Measurements from ENCODE around the gene CLDN1. TPM values are rescaled to one million over a fixed set of nuclear protein-coding genes. Genes with fewer than 3 reads are reported as not detected.

Gene CLDN1
- 1.4 TPM for total RNA-seq
- long read RNA-seq, partial matches to known transcripts: 0 of 1 reads
- long read RNA-seq, other reads (novel, unspliced or antisense): 1 of 1 reads

GRCh38 chr3:190321789-190322603 is at the start of gene CLDN1:
Gene CLDN1, minus strand, starts transcription at chr3:190322446. Its CDS starts 240 bp downstream, at chr3:190322206.
- intact Hi-C loops (cut with micrococcal nuclease): no loop called here
- DNase-seq: peak; percentile 88
- ATAC-seq: peak; percentile 96

GRCh38 chr3:190371152-190371551 is 48.9 kb upstream of the CLDN1 start:
- intact Hi-C loops (cut with micrococcal nuclease): no loop called here
- DNase-seq (no peak), ATAC-seq (no peak)

DNA sequence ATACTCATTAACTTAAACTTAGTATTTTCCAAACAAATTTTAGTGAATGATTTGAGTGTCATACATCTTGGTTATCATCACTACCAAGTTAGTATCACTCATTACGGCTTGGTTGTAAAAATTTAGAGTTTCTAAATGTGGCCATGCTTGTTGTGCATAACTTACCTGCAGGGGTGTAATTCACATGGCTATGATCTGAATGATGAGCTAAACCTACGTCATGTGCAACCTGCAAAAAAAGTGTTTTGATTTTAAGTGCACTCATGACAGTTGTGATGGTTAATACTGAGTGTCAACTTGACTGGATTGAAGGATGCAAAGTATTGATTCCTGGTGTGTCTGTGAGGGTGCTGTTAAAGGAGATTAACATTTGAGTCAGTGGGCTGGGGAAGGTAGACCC is 48.1 kb upstream of the CLDN1 start:
- DNase-seq (no peak), ATAC-seq (no peak)
- intact Hi-C loops (cut with micrococcal nuclease): no loop called here

GRCh38 chr3:190369668-190370295 is 47.5 kb upstream of the CLDN1 start:
- intact Hi-C loops (cut with micrococcal nuclease): no loop called here
- ATAC-seq: no peak
- DNase-seq: no peak

DNA sequence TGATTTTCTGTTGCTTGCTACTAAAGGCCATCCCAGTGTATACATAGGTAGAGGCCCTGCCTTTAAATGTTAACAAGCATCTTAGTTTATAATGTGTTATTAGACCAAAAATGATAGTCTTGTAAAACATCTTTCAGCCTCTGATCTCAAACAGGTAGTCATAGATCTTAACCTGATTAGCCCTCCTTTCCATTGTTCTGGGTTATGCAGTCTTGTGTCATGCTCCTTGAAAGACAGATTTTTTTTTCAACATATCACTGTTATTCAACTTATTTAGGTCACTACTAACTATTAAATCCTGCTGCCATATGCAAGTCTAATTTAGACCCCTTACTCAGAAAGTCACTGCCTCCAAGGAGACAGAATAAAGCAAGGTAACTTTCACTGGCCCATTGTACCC is 46.6 kb upstream of the CLDN1 start:
- intact Hi-C loops (cut with micrococcal nuclease): no loop called here
- DNase-seq (no peak), ATAC-seq (no peak)

DNA sequence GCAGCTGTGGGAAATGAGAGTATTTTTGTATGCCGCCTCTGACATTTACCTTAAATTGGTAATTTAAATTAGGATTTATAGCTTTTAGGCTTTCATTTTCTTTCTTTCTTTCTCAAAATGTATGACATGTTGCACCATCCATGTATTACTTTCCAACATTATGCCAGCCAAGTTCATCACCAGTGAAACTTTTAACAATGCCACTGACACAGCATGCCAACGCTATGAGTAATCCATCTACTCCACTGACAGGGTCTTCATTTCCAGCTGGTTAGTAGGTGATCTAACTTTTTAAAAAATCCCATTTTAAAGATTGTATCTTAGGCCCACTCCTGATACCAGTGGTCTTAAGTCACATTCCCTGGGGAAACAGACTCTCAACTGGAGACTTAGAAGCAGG is 43.9 kb upstream of the CLDN1 start:
- ATAC-seq: no peak
- intact Hi-C loops (cut with micrococcal nuclease): no loop called here

DNA sequence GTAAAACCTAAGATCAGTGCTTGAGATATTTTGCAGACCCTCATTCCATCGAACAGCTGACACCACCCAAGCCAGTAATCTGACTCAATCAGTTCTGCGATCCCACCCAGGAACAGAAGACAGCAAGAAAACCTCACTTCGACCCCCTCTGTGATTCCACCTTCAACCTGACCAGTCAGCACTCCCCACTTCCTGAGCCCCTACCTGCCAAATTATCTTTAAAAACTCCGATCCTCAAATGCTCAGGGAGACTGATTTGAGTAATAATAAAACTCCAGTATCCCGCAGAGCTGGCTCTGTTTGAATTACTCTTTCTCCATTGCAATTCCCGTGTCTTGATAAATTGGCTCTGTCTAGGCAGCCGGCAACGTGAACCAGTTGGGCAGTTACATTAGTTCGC is 40.0 kb upstream of the CLDN1 start:
- intact Hi-C loops (cut with micrococcal nuclease): no loop called here
- no peak for ATAC-seq
- no peak for DNase-seq

More for the DNA sequence above, 43.9 kb upstream of the CLDN1 start:
- DNase-seq: no peak

- no peak for DNase-seq
- intact Hi-C loops (cut with micrococcal nuclease): no loop called here
- no peak for ATAC-seq
These were observed 39.5 kb upstream of the CLDN1 start for GRCh38 chr3:190361791-190362190.

DNA sequence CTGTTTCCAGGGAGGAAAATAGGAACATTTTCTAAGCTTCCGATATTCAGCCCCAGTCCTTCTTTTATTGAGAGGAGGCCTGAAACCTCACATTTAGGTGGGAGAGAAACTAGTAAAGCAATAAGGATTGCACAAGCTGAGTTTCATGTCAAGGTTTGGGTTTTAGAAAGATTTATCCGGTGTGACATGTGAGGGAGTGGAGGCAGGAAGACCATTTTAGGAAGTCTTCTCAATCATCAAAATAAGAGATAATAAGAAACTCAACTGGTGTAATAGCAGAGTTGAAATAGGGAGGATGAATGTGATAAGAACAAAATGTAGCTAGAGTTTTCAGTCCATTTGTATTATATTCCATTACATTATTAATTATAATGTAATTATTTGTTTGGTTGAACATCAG is 38.0 kb upstream of the CLDN1 start:
- DNase-seq (no peak), ATAC-seq (no peak)
- intact Hi-C loops (cut with micrococcal nuclease): no loop called here

DNA sequence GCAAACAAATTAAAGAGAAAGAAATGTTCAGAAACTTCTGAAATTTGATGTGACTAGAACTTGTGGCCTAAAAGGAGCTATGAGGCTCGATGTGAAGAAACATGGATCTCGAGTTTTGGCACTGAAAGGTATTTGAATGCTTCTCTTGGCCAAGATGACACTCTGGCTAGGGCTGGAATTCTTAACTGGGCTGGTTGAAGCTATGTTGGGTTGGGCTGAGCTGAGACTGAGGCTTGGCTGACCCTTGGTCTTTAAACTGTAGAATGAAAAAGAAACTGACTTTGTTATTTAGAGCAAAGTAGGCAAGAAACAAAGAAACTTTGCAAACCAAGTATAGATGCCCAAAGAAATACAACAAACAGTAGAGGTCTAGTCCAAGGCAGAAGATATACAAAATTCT is 37.6 kb upstream of the CLDN1 start:
- DNase-seq (no peak), ATAC-seq (no peak)
- intact Hi-C loops (cut with micrococcal nuclease): no loop called here

- no peak for DNase-seq
- intact Hi-C loops (cut with micrococcal nuclease): no loop called here
- no peak for ATAC-seq
These were observed 35.2 kb upstream of the CLDN1 start for GRCh38 chr3:190357468-190357867.

GRCh38 chr3:190356246-190356645 is 34.0 kb upstream of the CLDN1 start:
- intact Hi-C loops (cut with micrococcal nuclease): no loop called here
- no peak for ATAC-seq
- DNase-seq: no peak

DNA sequence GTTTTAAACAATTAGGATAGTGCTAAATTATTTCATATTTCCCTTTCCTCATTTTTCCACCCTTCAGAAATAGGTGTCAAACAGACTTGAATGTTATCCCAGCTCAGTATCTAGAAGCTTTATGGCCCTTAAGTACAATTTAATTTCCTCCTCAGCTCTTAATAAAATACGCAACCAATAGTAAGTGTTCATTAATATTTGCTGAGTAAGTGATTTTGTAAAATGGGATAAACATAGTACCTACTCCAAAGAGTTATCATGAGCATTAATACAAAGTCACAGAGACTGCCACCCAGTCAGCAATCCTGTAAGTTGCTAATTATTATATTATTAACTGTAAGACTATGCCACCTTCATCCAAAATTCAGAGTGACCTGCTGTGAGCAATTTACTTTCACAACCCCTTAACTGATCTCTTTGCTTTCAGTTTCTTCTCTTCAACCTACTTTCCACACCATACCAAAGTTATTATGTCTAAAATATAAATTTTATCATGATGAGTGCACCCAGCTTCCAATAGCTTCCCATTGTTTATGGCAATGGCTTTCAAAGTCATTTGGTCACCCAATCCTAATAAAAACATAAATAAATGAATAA is 30.7 kb upstream of the CLDN1 start:
- DNase-seq (no peak), ATAC-seq (no peak)
- intact Hi-C loops (cut with micrococcal nuclease): no loop called here

DNA sequence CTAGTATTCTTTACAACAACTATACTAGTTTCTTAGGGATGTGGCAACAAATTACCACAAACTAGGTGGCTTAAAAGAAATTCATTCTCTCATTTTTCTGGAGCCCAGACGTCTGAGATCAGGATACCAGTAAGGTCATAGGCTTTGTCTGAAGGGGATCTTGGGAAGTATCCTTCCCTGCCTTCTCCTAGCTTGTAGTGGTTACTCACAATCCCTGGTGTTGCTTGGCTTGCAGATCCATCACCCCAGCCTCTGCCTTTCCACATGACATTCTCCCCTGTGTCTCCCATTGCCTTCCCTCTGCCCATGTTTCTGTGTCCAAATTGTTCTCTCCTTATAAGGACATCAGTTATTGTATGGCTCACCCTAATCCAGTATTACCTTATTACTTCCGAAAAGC is 24.3 kb upstream of the CLDN1 start:
- intact Hi-C loops (cut with micrococcal nuclease): no loop called here
- DNase-seq (no peak), ATAC-seq (no peak)

- intact Hi-C loops (cut with micrococcal nuclease): no loop called here
- peak; percentile 60 for ATAC-seq
- DNase-seq: no peak
These were observed 23.6 kb upstream of the CLDN1 start for GRCh38 chr3:190345878-190346277.

- DNase-seq: no peak
- intact Hi-C loops (cut with micrococcal nuclease): no loop called here
- peak; percentile 99 for ATAC-seq
These were observed 23.0 kb upstream of the CLDN1 start for GRCh38 chr3:190345027-190345821.

- no peak for ATAC-seq
- DNase-seq: no peak
- intact Hi-C loops (cut with micrococcal nuclease): no loop called here
These were observed 17.8 kb upstream of the CLDN1 start for GRCh38 chr3:190340071-190340470.

DNA sequence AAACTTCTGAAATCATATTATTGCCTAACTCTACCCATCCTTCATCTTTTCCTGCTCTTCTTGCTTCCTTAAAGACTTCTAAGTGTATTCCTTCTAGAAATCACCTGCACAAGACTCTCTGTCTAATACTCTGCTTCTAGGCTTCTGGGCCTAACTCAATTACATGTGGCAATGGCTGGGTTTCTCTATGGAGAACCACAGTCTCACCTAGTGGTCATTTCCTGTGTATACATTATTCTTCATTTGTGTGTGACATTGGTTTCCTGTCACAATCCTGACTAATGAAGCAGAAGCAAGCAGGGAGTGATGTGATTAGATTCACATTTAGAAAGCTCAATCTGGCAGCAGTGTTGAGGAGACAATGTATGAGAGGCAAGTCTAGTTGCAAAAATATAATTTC is 16.9 kb upstream of the CLDN1 start:
- intact Hi-C loops (cut with micrococcal nuclease): no loop called here
- DNase-seq: no peak
- ATAC-seq: no peak

DNA sequence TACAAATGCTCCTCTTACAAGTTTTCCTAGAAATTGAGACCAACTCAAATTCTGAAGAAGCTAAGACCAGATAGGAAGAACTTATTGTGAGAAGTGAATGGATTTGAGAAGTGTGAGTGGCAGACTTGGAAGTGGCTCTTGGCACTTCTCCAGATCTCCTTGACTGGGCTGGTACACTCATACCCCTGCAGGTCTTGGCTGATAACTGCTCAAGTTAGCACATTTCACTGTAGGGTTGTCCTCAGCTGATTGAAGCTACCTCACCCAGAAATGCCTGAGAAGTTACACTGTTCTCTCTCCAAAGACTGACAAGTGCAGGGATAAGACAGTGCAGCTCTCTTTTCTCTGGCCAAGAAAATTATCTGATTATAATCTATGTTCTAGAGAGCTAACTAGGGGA is 16.5 kb upstream of the CLDN1 start:
- DNase-seq: no peak
- intact Hi-C loops (cut with micrococcal nuclease): no loop called here
- peak; percentile 58 for ATAC-seq

DNA sequence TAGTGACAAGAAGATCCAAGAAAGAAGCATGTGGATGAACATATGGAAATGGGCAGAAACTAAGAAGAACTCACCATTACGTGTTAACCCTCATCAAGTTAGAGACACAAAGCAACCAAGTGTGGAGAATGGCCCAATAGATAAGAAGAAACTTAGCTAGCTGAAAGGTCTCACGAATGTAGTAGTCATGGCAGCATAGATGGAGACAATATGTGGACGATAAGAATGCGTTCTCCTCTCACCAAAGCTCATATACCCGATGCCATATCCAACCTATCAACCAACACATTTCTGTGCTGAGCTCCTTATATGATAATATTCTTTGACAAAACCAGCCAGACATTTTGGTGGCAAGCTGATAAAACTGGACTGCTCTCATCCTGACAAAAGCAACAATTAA is 15.1 kb upstream of the CLDN1 start:
- no peak for DNase-seq
- ATAC-seq: no peak
- intact Hi-C loops (cut with micrococcal nuclease): no loop called here

Measured in left ventricle myocardium superior (tissue), 1 donor.